ENCODE data around the gene ABHD11.
A peak's percentile ranks its signal among the peaks of the same experiment; 100 is the strongest.

GRCh38 chr7:73742753-73743641 lies 4.4 kb upstream of the ABHD11 start:
- no peak for TF ChIP-seq TAF1 (conservative IDR thresholded peaks at IDR 0.05)
- TF ChIP-seq EGR1 (IDR thresholded peaks at IDR 0.05; ENCODE audit: low read depth in 2 of 2), result no peak
- TF ChIP-seq YY1 (IDR thresholded peaks at IDR 0.05), result no peak
- no peak for TF ChIP-seq CTCF (IDR thresholded peaks at IDR 0.05; ENCODE audit: low read depth, low read length, missing input control)
- peak; percentile 51 for TF ChIP-seq REST (IDR thresholded peaks at IDR 0.05)
- TF ChIP-seq ZBTB33 (IDR thresholded peaks at IDR 0.05), result peak; percentile 24
- TF ChIP-seq, protein P1, sequence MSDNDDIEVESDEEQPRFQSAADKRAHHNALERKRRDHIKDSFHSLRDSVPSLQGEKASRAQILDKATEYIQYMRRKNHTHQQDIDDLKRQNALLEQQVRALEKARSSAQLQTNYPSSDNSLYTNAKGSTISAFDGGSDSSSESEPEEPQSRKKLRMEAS (IDR thresholded peaks at IDR 0.05), result peak; percentile 67
- peak in 1 of 2 donors; percentile 18 for TF ChIP-seq JUND (IDR thresholded peaks at IDR 0.05)
- TF ChIP-seq RAD21 (IDR thresholded peaks at IDR 0.05), result peak in 1 of 2 donors; percentile 26
- no peak for TF ChIP-seq HNF4G (IDR thresholded peaks at IDR 0.05)
- TF ChIP-seq GABPA (IDR thresholded peaks at IDR 0.05 in 1 of 2, conservative IDR thresholded peaks at IDR 0.05 in 1 of 2), result no peak
- TF ChIP-seq FOXA1 (IDR thresholded peaks at IDR 0.05), result no peak
- TF ChIP-seq, protein P2, sequence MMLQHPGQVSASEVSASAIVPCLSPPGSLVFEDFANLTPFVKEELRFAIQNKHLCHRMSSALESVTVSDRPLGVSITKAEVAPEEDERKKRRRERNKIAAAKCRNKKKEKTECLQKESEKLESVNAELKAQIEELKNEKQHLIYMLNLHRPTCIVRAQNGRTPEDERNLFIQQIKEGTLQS (IDR thresholded peaks at IDR 0.05), result peak; percentile 20
- peak; percentile 77 for TF ChIP-seq SP1 (IDR thresholded peaks at IDR 0.05)

All from liver (tissue), 3 donors.